Stimulated activated CD8-positive, alpha-beta memory T cell treated with anti-CD3 and anti-CD28 coated beads, Interleukin-12 subunit alpha, Interleukin-12 subunit beta, amount 100 ng/mL, for 24 hours (primary cell): Measurements from ENCODE around the gene ANKRD11.
"Not testable (repeated sequence)": the region's sequence is repeated elsewhere in the genome, so short reads cannot be mapped to it uniquely, and the experiment has no call there.

Source experiments
- DNase-seq: peaks from one replicate; pipeline ENCODE4 v3.0.0-alpha.2; 2020; ENCODE audit errors: extremely low read depth

ANKRD11 gene

GRCh38 chr16:89430436-89431157, 59.8 kb downstream of the ANKRD11 start:
- no peak for DNase-seq

- not testable (repeated sequence) for DNase-seq
These were observed 61.8 kb downstream of the ANKRD11 start for GRCh38 chr16:89428605-89429004.

- no peak for DNase-seq
These were observed 63.4 kb downstream of the ANKRD11 start for GRCh38 chr16:89426736-89427530.

- no peak for DNase-seq
These were observed 64.8 kb downstream of the ANKRD11 start for GRCh38 chr16:89425523-89425922.

- no peak for DNase-seq
These were observed 66.6 kb downstream of the ANKRD11 start for GRCh38 chr16:89423681-89424260.

- DNase-seq = no peak
These were observed 67.3 kb downstream of the ANKRD11 start for GRCh38 chr16:89422905-89423630.

- DNase-seq = no peak
These were observed 67.8 kb downstream of the ANKRD11 start for GRCh38 chr16:89422527-89422904.

GRCh38 chr16:89421300-89421699, 69.1 kb downstream of the ANKRD11 start:
- not testable (repeated sequence) for DNase-seq

GRCh38 chr16:89420204-89420603, 70.2 kb downstream of the ANKRD11 start:
- DNase-seq = no peak

- DNase-seq = no peak
These were observed 72.0 kb downstream of the ANKRD11 start for GRCh38 chr16:89418352-89418751.

- no peak for DNase-seq
These were observed 73.0 kb downstream of the ANKRD11 start for GRCh38 chr16:89417352-89417751.

GRCh38 chr16:89413811-89414585, 76.4 kb downstream of the ANKRD11 start:
- no peak for DNase-seq

GRCh38 chr16:89412811-89413210, 77.5 kb downstream of the ANKRD11 start:
- no peak for DNase-seq

- DNase-seq = no peak
These were observed 79.0 kb downstream of the ANKRD11 start for GRCh38 chr16:89411335-89411850.

GRCh38 chr16:89410794-89411309, 79.5 kb downstream of the ANKRD11 start:
- DNase-seq = no peak

- no peak for DNase-seq
These were observed 80.0 kb downstream of the ANKRD11 start for GRCh38 chr16:89410322-89410721.

- no peak for DNase-seq
These were observed 81.1 kb downstream of the ANKRD11 start for GRCh38 chr16:89409161-89409711.

GRCh38 chr16:89408315-89408714, 82.0 kb downstream of the ANKRD11 start:
- no peak for DNase-seq

GRCh38 chr16:89407925-89408300, 82.4 kb downstream of the ANKRD11 start:
- no peak for DNase-seq

- no peak for DNase-seq
These were observed 83.0 kb downstream of the ANKRD11 start for GRCh38 chr16:89407282-89407924.
